IPS DF 4.7 (cell line): Measurements from ENCODE around the gene WDR74.
"Not testable (repeated sequence)": the region's sequence is repeated elsewhere in the genome, so short reads cannot be mapped to it uniquely, and the experiment has no call there.

Source experiments
- DNase-seq: peaks from one replicate; pipeline ENCODE4 v3.0.0-alpha.2; 2013; ENCODE audit warnings: low spot score; ENCODE audit errors: extremely low read depth

Gene WDR74

GRCh38 chr11:62860835-62861563, 21.6 kb upstream of the WDR74 start:
- no peak for DNase-seq

GRCh38 chr11:62859281-62859703, 19.9 kb upstream of the WDR74 start:
- DNase-seq: not testable (repeated sequence)

- no peak for DNase-seq
Measured at GRCh38 chr11:62858201-62858600, 18.8 kb upstream of the WDR74 start.

GRCh38 chr11:62857541-62857982, 18.2 kb upstream of the WDR74 start:
- DNase-seq: no peak

GRCh38 chr11:62856333-62856895, 17.0 kb upstream of the WDR74 start:
- no peak for DNase-seq

GRCh38 chr11:62855571-62856332, 16.4 kb upstream of the WDR74 start:
- no peak for DNase-seq

- DNase-seq: no peak
Measured at GRCh38 chr11:62854825-62855570, 15.6 kb upstream of the WDR74 start.

GRCh38 chr11:62854013-62854824, 14.8 kb upstream of the WDR74 start:
- DNase-seq: no peak

GRCh38 chr11:62853279-62853965, 14.0 kb upstream of the WDR74 start:
- DNase-seq: no peak

GRCh38 chr11:62852523-62853188, 13.3 kb upstream of the WDR74 start:
- DNase-seq: no peak

- DNase-seq: no peak
Measured at GRCh38 chr11:62851807-62852522, 12.6 kb upstream of the WDR74 start.

- peak; percentile 68 for DNase-seq
Measured at GRCh38 chr11:62850911-62851806, 11.8 kb upstream of the WDR74 start.

GRCh38 chr11:62847767-62848314, 8.5 kb upstream of the WDR74 start:
- DNase-seq: no peak

- DNase-seq: no peak
Measured at GRCh38 chr11:62846177-62846576, 6.8 kb upstream of the WDR74 start.

- DNase-seq: no peak
Measured at GRCh38 chr11:62844154-62844553, 4.8 kb upstream of the WDR74 start.

- DNase-seq: no peak
Measured at GRCh38 chr11:62843466-62843865, 4.1 kb upstream of the WDR74 start.

GRCh38 chr11:62842891-62843290, 3.5 kb upstream of the WDR74 start:
- not testable (repeated sequence) for DNase-seq
